Stimulated activated naive CD4-positive, alpha-beta T cell treated with Interleukin-2 at 50 U/mL for 16 hours (primary cell): ENCODE results near the gene SNCG.
"Not testable (repeated sequence)": the region's sequence is repeated elsewhere in the genome, so short reads cannot be mapped to it uniquely, and the experiment has no call there.

Experiments used
- DNase-seq: peaks from one replicate; lab custom pipeline; 2025; lab: John Stamatoyannopoulos, UW

SNCG gene

GRCh38 chr10:86978457-86978856, 20.1 kb downstream of the SNCG start:
- DNase-seq = not testable (repeated sequence)

GRCh38 chr10:86979296-86979818, 21.0 kb downstream of the SNCG start:
- DNase-seq = no peak

- DNase-seq = no peak
Measured at GRCh38 chr10:86979977-86980448, 21.6 kb downstream of the SNCG start.

- DNase-seq = not testable (repeated sequence)
Measured at GRCh38 chr10:86981020-86981419, 22.6 kb downstream of the SNCG start.

- DNase-seq = no peak
Measured at GRCh38 chr10:86981716-86982115, 23.3 kb downstream of the SNCG start.

GRCh38 chr10:86984498-86984897, 26.1 kb downstream of the SNCG start:
- DNase-seq = not testable (repeated sequence)

- no peak for DNase-seq
Measured at GRCh38 chr10:86988520-86988919, 30.1 kb downstream of the SNCG start.

GRCh38 chr10:86991362-86991761, 33.0 kb downstream of the SNCG start:
- DNase-seq = not testable (repeated sequence)

- DNase-seq = no peak
Measured at GRCh38 chr10:86992456-86992855, 34.1 kb downstream of the SNCG start.

- DNase-seq = no peak
Measured at GRCh38 chr10:86992929-86993328, 34.5 kb downstream of the SNCG start.

- DNase-seq = not testable (repeated sequence)
Measured at GRCh38 chr10:86999802-87000403, 41.5 kb downstream of the SNCG start.

- DNase-seq = no peak
Measured at GRCh38 chr10:87000491-87000890, 42.1 kb downstream of the SNCG start.

- not testable (repeated sequence) for DNase-seq
Measured at GRCh38 chr10:87007124-87007523, 48.7 kb downstream of the SNCG start.

GRCh38 chr10:87007674-87008073, 49.3 kb downstream of the SNCG start:
- DNase-seq = not testable (repeated sequence)

- DNase-seq = not testable (repeated sequence)
Measured at GRCh38 chr10:87008303-87008702, 49.9 kb downstream of the SNCG start.

GRCh38 chr10:87009134-87009696, 50.8 kb downstream of the SNCG start:
- not testable (repeated sequence) for DNase-seq
